ENCODE results near the gene SRGAP2C.
A peak's percentile ranks its signal among the peaks of the same experiment; 100 is the strongest.
"Not testable (repeated sequence)": the region's sequence is repeated elsewhere in the genome, so short reads cannot be mapped to it uniquely, and the experiment has no call there.

The SRGAP2C gene

GRCh38 chr1:121227544-121228330, 43.0 kb downstream of the SRGAP2C start:
- DNase-seq = not testable (repeated sequence)

GRCh38 chr1:121230636-121231035, 45.9 kb downstream of the SRGAP2C start:
- DNase-seq = not testable (repeated sequence)

DNA sequence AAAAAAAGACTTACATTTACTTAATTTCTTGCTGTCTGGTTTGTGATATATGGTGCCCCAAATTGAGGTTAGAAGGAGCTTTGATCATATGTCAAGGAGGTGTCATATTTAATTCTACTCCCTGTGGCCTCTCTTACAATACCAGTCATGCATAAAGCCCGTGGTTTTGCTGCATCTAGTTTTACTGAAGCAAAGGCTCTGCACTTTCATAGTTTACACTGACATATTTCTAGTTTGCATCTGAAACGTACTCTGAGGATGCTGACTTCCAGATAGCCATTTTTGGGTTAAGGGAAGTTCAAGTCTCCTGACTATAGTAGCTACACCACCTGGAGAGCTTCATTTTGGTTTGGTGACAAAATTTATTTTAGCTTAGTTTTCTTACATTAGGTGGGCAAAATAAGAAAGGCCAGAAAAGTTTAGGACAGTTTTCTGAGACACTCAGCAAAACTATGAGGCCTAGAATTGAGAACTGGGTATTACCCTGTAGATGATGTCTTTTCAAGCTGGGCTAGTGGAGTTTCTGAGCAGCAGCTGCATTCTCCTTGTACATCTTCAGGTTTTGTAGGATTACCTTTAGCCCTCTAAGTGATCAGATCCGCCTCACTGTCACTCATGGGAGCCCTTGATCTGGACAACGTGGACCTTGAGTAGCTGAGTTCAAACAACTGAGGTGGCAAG, 47.8 kb downstream of the SRGAP2C start:
- not testable (repeated sequence) for DNase-seq

DNA sequence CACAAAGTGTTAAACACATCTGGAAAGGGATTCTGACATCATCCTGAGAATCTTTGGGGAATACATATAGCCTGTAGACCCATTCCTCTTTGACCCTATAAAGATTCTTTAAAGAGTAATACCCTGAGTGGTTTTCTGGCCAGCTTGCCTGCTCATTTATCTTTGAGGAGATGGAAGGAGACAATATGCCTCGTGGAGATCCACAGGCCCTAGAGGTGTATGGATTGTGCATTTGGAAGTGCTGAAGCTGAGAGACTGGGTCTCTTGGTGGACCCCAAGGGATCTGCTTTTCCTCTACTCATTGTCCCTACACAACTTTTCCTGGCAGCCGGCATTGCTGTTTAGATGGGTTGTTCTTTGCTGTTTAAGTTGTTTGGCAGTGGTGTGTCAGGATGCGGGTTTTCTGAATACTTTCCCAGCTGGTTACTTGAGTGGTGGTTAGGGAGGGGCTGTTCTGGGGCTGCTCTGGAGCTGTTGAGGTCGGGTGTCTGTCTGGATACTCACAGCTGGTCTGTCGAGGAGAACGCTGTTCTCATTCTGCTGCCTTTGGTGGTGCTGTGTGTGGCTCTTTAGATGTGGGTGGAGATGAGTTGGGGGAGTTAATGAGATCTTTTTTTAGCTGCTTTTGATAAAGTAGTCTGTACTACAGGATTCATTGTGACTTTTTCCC, 49.5 kb downstream of the SRGAP2C start:
- DNase-seq = not testable (repeated sequence)

GRCh38 chr1:121238384-121238783, 53.6 kb downstream of the SRGAP2C start:
- not testable (repeated sequence) for DNase-seq

DNA sequence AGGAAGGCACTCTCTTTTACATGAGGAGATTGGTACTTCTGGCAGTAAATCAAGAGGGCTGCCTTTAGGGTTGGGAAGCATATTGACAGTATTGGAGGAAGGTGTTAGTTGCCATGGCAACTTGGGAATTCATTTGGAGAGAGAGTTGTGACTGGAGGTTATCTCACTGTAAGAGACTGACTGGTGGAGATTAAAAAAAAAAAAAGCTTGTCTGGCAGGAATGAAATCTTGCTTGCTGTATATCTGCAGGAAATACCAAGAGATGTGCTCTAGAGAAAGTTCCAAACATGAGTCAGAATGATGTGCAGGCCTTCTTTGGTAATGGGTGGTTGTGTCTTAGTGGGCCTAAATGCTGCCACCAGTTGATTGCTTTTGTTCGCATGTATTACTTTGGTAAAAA, 59.1 kb downstream of the SRGAP2C start:
- DNase-seq = not testable (repeated sequence)

DNA sequence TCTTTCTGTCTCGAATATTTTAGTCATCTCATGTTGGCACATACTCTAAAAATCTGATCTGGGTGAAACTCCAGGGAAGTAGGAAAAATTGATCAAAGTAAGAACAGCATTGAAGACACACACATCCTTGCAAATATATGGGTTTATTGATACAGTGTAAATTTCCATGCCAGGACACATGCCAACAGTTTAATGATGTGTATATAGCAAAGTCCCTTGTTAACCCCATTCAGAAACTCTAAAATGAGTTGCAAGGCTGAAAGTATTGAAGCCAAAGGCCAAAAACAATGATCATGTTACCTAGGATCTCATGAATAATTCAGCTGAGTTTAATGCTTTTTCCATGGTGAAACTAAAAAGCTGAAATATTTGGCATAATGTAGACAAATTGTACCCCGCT, 61.6 kb downstream of the SRGAP2C start:
- DNase-seq = not testable (repeated sequence)

DNA sequence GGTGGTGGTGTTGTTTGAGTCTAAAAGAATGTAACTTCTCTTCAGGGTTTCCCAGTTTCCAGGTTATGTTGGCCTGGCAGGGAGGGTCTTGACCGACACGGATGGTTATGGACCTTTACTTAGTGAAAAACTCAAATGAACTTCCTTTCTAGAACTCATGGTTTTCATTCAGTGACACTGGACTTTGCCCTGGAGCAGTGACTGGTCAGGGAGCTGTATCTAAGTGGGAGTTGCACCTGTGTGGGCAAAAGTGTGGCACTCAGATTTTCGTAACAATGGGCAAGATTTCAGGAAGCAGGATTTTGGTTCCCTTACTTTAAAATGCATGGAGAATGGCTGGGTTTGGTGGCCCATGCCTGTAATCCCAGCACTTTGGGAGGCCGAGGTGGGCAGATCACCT, 67.9 kb downstream of the SRGAP2C start:
- not testable (repeated sequence) for DNase-seq

- DNase-seq = not testable (repeated sequence)
These were observed 69.8 kb downstream of the SRGAP2C start for GRCh38 chr1:121254618-121255017.

DNA sequence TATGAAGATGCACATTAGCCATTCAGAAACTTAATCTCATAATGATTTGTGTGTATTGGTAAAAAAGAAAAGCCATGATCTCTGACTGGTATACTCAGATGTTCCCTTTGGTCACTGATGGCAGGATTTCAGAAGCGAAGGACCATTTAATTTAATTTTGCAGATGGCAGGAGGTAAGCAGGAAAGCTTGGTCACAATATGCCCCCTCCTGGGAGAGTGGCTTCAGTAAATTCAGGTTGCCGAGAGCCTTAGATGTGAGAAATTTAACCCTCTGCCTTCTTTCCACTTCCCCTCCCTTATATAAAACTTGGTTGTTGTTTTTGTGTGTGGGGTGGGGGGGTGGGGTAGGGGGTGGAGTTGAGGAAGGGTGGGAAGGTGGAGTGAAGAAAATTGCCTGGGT, 72.9 kb downstream of the SRGAP2C start:
- not testable (repeated sequence) for DNase-seq

GRCh38 chr1:121258134-121258533, 73.4 kb downstream of the SRGAP2C start:
- DNase-seq = not testable (repeated sequence)

DNA sequence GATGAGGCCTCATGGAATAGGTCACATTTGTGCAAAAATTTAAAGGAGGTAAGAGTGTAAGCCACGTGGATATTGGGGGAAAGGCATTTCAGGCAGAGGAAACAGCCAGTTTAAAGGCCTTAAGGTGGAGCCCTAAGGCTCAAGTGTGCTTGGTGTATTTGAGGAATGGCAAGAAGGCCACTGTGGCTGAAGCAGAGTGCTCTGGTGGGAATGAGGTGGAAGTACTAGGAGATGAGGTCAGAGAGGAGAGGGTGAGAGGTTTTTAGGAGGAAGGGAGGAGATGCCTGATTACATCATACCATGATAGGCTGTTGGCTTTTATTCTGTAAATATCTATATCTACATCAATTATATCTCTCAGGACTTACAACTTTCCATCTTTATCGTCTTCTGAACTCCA, 75.4 kb downstream of the SRGAP2C start:
- peak; percentile 0 to 6 (median 2) for DNase-seq

DNA sequence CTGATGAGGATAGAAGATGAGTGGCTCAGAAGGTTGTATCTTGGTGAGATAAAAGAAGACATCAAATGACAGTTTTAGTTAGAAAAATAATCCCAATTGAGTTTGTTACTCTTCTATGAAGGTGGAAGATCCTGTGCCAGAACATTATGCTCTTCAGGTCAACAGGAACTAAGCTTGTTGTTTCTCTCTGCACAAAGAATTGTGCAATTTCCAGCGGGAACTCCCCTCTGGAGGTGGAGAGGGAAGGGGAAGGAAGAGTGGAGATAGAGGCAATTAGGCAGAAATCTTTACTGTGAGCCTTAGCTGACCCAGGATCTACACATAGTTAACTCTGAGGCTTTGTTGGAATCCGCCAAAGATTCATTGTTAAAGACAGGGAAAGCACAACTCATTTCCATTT, 77.4 kb downstream of the SRGAP2C start:
- DNase-seq = not testable (repeated sequence)

GRCh38 chr1:121263789-121264244, 79.0 kb downstream of the SRGAP2C start:
- peak; percentile 9 to 62 (median 26) for DNase-seq

GRCh38 chr1:121267072-121267471, 82.3 kb downstream of the SRGAP2C start:
- DNase-seq = not testable (repeated sequence)

DNA sequence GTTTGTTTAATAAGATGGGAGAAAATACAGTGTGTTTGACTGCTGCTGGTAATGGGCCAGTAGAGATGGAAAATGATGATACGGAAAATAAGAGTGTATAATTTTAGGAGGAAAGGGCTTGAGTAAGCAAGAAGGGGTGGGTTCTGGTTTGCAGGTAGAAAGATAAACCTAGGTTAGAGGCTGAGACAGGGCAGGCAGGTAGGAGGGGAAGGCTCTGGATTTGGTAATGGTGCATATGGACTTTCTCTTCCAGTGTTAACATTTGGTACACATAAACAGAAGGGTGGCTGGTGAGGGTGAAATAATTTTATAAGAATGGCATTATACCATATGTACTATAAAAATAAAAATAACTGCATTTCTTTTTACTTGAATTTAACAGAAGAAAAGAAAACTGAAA, 84.5 kb downstream of the SRGAP2C start:
- DNase-seq = not testable (repeated sequence)

- DNase-seq = not testable (repeated sequence)
These were observed 85.2 kb downstream of the SRGAP2C start for GRCh38 chr1:121269973-121270372.

DNA sequence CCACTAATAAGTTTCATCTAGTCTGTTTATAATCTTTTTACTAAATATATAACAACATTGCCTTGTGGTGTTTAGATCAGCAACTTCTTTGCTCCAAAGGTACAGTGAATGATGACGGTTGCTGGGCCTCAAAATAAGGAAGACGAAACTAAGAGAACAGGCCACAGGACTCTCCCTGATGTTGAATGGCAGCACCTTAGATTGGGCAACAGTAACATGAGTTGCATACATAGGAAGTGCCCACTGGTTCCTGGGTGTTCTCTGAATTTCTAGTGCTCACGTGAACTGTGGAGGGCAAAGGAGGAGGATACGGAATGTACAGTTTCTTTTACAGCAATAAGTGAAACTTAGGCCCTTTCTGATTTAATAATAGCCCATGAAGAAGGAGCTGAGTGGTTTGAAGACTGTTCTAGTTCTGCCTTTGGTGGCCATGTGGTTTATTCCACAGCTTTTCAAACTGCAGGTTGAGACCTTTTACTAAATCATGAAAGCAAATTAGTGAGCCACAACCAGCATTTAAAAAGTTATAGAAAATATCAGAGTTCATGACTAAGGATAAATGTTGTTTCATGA, 86.5 kb downstream of the SRGAP2C start:
- DNase-seq = peak in 3 of 4 experiments; percentile 10 to 58 (median 55)

- DNase-seq = not testable (repeated sequence)
These were observed 90.7 kb downstream of the SRGAP2C start for GRCh38 chr1:121275435-121275834.

DNA sequence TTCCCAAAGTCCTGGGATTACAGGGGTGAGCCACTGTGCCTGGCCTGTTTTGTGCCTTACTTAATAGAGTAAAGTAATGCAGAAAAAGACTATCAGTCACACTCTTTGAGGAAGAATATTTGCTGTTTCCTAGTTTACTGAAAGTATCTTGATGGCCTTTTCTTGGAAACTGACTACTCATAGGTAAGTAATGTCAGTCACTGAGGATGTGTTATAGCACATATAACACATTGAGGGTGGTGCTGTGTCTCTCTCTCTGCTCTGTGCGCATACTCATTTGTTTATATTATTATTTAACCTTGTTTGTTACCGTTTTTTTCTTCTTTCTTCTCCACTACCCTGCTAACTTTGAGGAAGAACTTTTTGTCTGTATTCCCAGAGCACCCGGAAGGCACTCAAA, 93.4 kb downstream of the SRGAP2C start:
- DNase-seq = not testable (repeated sequence)

DNA sequence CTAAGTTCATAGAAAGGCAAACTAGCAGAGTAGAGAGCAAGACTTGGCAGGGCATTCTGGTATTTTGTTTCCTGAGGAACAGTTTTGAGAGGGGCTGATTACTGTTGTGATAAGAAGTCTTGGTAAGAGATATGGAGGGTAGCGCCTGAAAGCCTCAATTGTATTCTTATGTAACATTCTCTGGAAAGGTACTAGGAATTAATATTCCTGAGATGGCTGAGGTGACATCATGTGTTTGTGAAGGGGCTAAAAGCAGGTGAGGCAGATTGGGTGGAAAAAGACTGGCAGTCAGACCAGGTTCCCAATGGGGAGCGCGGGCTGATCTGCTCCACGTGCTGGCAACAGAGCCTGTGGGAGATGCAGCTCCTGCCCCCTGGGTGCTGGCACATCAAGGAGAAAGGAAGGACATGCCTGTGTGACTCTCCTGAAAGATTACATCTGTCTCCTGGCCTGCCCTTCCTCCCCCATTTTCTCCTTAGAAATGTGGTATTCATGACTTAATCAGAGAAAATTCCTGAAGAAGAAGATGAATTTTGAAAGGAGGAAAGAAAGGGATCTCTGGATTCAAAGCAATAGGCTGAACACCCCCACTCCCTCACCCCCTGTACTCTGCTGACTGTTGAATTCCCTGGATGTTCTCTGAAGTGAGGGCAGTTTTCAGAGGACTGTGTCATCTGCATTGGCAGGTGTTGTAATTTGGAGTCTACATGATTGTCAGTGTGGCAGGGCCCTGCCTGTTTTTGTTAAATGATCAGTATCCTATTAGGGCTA, 94.2 kb downstream of the SRGAP2C start:
- DNase-seq = not testable (repeated sequence)

GRCh38 chr1:121279548-121279898, 94.7 kb downstream of the SRGAP2C start:
- DNase-seq = not testable (repeated sequence)
